ENCODE results near the gene RXYLT1.

Gene RXYLT1

GRCh38 chr12:63764481-63764880, 15.2 kb upstream of the RXYLT1 start:
- no peak overlapping the region for H3K4me3 ChIP-seq (ENCODE audit: low read length)
- H3K36me3 ChIP-seq (ENCODE audit: insufficient read depth, low read length): no peaks in the 10 kb centered on the region
- no peaks in the 10 kb centered on the region for H3K4me1 ChIP-seq (ENCODE audit: control insufficient read depth, insufficient read depth, low read length)
- no peaks in the 10 kb centered on the region for H3K9me3 ChIP-seq (replicated peaks; ENCODE audit: low read length)
- no peak overlapping the region for H3K9ac ChIP-seq (ENCODE audit: low read depth, low read length)
- H3K27me3 ChIP-seq (ENCODE audit: control insufficient read depth, insufficient read depth, low read length): peaks cover 34% of the 10 kb centered on the region
- H3K4me2 ChIP-seq (ENCODE audit: low read length): no peak overlapping the region

GRCh38 chr12:63766498-63766897, 13.2 kb upstream of the RXYLT1 start:
- Histone ChIP-seq H3K27me3 (ENCODE audit: control insufficient read depth, insufficient read depth, low read length) (peaks cover 22% of the 10 kb centered on the region), H3K4me2 (ENCODE audit: low read length) (no peak overlapping the region)

GRCh38 chr12:63770375-63770774, 9.3 kb upstream of the RXYLT1 start:
- Histone ChIP-seq H3K27me3 (ENCODE audit: control insufficient read depth, insufficient read depth, low read length) (peaks cover 10% of the 10 kb centered on the region), H3K4me2 (ENCODE audit: low read length) (no peak overlapping the region), H3K4me1 (ENCODE audit: control insufficient read depth, insufficient read depth, low read length) (no peaks in the 10 kb centered on the region), H3K9me3 (replicated peaks; ENCODE audit: low read length) (no peaks in the 10 kb centered on the region), H3K9ac (ENCODE audit: low read depth, low read length) (no peak overlapping the region), H3K4me3 (ENCODE audit: low read length) (no peak overlapping the region), H3K36me3 (ENCODE audit: insufficient read depth, low read length) (no peaks in the 10 kb centered on the region)

More at GRCh38 chr12:63766498-63766897, 13.2 kb upstream of the RXYLT1 start:
- Histone ChIP-seq H3K4me1 (ENCODE audit: control insufficient read depth, insufficient read depth, low read length) (no peaks in the 10 kb centered on the region), H3K4me3 (ENCODE audit: low read length) (no peak overlapping the region), H3K9ac (ENCODE audit: low read depth, low read length) (no peak overlapping the region), H3K9me3 (replicated peaks; ENCODE audit: low read length) (no peaks in the 10 kb centered on the region), H3K36me3 (ENCODE audit: insufficient read depth, low read length) (no peaks in the 10 kb centered on the region)

GRCh38 chr12:63777340-63777739, 2.4 kb upstream of the RXYLT1 start:
- H3K9ac ChIP-seq (ENCODE audit: low read depth, low read length): no peak overlapping the region
- no peak overlapping the region for H3K4me2 ChIP-seq (ENCODE audit: low read length)
- peaks cover 7% of the 10 kb centered on the region for H3K4me1 ChIP-seq (ENCODE audit: control insufficient read depth, insufficient read depth, low read length)
- H3K27me3 ChIP-seq (ENCODE audit: control insufficient read depth, insufficient read depth, low read length): peaks cover 7% of the 10 kb centered on the region
- H3K36me3 ChIP-seq (ENCODE audit: insufficient read depth, low read length): peaks cover 6% of the 10 kb centered on the region
- H3K4me3 ChIP-seq (ENCODE audit: low read length): no peak overlapping the region
- no peaks in the 10 kb centered on the region for H3K9me3 ChIP-seq (replicated peaks; ENCODE audit: low read length)

- no peaks in the 10 kb centered on the region for H3K9me3 ChIP-seq (replicated peaks; ENCODE audit: low read length)
- H3K27me3 ChIP-seq (ENCODE audit: control insufficient read depth, insufficient read depth, low read length): peaks cover under 1% of the 10 kb centered on the region
- H3K4me2 ChIP-seq (ENCODE audit: low read length): no peak overlapping the region
- no peak overlapping the region for H3K9ac ChIP-seq (ENCODE audit: low read depth, low read length)
- peaks cover 16% of the 10 kb centered on the region for H3K4me1 ChIP-seq (ENCODE audit: control insufficient read depth, insufficient read depth, low read length)
- peaks cover 27% of the 10 kb centered on the region for H3K36me3 ChIP-seq (ENCODE audit: insufficient read depth, low read length)
- no peak overlapping the region for H3K4me3 ChIP-seq (ENCODE audit: low read length)
These were observed 2.8 kb downstream of the RXYLT1 start for GRCh38 chr12:63782466-63782865.

- peaks cover 52% of the 10 kb centered on the region for H3K36me3 ChIP-seq (ENCODE audit: insufficient read depth, low read length)
- no peak overlapping the region for H3K4me3 ChIP-seq (ENCODE audit: low read length)
- no peaks in the 10 kb centered on the region for H3K27me3 ChIP-seq (ENCODE audit: control insufficient read depth, insufficient read depth, low read length)
- H3K4me2 ChIP-seq (ENCODE audit: low read length): no peak overlapping the region
- H3K9me3 ChIP-seq (replicated peaks; ENCODE audit: low read length): no peaks in the 10 kb centered on the region
- no peak overlapping the region for H3K9ac ChIP-seq (ENCODE audit: low read depth, low read length)
- H3K4me1 ChIP-seq (ENCODE audit: control insufficient read depth, insufficient read depth, low read length): peaks cover 12% of the 10 kb centered on the region
These were observed 7.6 kb downstream of the RXYLT1 start for GRCh38 chr12:63787306-63787705.

- Histone ChIP-seq H3K4me1 (ENCODE audit: control insufficient read depth, insufficient read depth, low read length) (peaks cover 12% of the 10 kb centered on the region), H3K36me3 (ENCODE audit: insufficient read depth, low read length) (peaks cover 42% of the 10 kb centered on the region), H3K9ac (ENCODE audit: low read depth, low read length) (no peak overlapping the region), H3K4me3 (ENCODE audit: low read length) (no peak overlapping the region), H3K27me3 (ENCODE audit: control insufficient read depth, insufficient read depth, low read length) (no peaks in the 10 kb centered on the region), H3K4me2 (ENCODE audit: low read length) (no peak overlapping the region), H3K9me3 (replicated peaks; ENCODE audit: low read length) (no peaks in the 10 kb centered on the region)
These were observed 10.9 kb downstream of the RXYLT1 start for GRCh38 chr12:63790608-63790945.

- Histone ChIP-seq H3K9me3 (replicated peaks; ENCODE audit: low read length) (no peaks in the 10 kb centered on the region), H3K4me3 (ENCODE audit: low read length) (no peak overlapping the region), H3K4me2 (ENCODE audit: low read length) (no peak overlapping the region), H3K36me3 (ENCODE audit: insufficient read depth, low read length) (peaks cover 32% of the 10 kb centered on the region), H3K4me1 (ENCODE audit: control insufficient read depth, insufficient read depth, low read length) (peaks cover 5% of the 10 kb centered on the region), H3K9ac (ENCODE audit: low read depth, low read length) (no peak overlapping the region), H3K27me3 (ENCODE audit: control insufficient read depth, insufficient read depth, low read length) (no peaks in the 10 kb centered on the region)
These were observed 12.6 kb downstream of the RXYLT1 start for GRCh38 chr12:63792338-63792737.

- no peak overlapping the region for H3K4me2 ChIP-seq (ENCODE audit: low read length)
- no peak overlapping the region for H3K9ac ChIP-seq (ENCODE audit: low read depth, low read length)
- H3K9me3 ChIP-seq (replicated peaks; ENCODE audit: low read length): no peaks in the 10 kb centered on the region
- H3K36me3 ChIP-seq (ENCODE audit: insufficient read depth, low read length): peaks cover 16% of the 10 kb centered on the region
- no peaks in the 10 kb centered on the region for H3K27me3 ChIP-seq (ENCODE audit: control insufficient read depth, insufficient read depth, low read length)
- H3K4me1 ChIP-seq (ENCODE audit: control insufficient read depth, insufficient read depth, low read length): no peaks in the 10 kb centered on the region
- H3K4me3 ChIP-seq (ENCODE audit: low read length): no peak overlapping the region
These were observed 15.5 kb downstream of the RXYLT1 start for GRCh38 chr12:63795032-63795687.

GRCh38 chr12:63795944-63796343, 16.2 kb downstream of the RXYLT1 start:
- Histone ChIP-seq H3K9ac (ENCODE audit: low read depth, low read length) (no peak overlapping the region), H3K27me3 (ENCODE audit: control insufficient read depth, insufficient read depth, low read length) (no peaks in the 10 kb centered on the region), H3K36me3 (ENCODE audit: insufficient read depth, low read length) (peaks cover 8% of the 10 kb centered on the region), H3K9me3 (replicated peaks; ENCODE audit: low read length) (no peaks in the 10 kb centered on the region), H3K4me3 (ENCODE audit: low read length) (no peak overlapping the region), H3K4me2 (ENCODE audit: low read length) (no peak overlapping the region), H3K4me1 (ENCODE audit: control insufficient read depth, insufficient read depth, low read length) (no peaks in the 10 kb centered on the region)

- Histone ChIP-seq H3K9ac (ENCODE audit: low read depth, low read length) (no peak overlapping the region), H3K4me1 (ENCODE audit: control insufficient read depth, insufficient read depth, low read length) (peaks cover 9% of the 10 kb centered on the region), H3K4me3 (ENCODE audit: low read length) (no peak overlapping the region), H3K9me3 (replicated peaks; ENCODE audit: low read length) (no peaks in the 10 kb centered on the region), H3K36me3 (ENCODE audit: insufficient read depth, low read length) (peaks cover 3% of the 10 kb centered on the region), H3K27me3 (ENCODE audit: control insufficient read depth, insufficient read depth, low read length) (no peaks in the 10 kb centered on the region), H3K4me2 (ENCODE audit: low read length) (no peak overlapping the region)
These were observed 22.4 kb downstream of the RXYLT1 start for GRCh38 chr12:63802012-63802608.

GRCh38 chr12:63804746-63805145, 25.0 kb downstream of the RXYLT1 start:
- Histone ChIP-seq H3K27me3 (ENCODE audit: control insufficient read depth, insufficient read depth, low read length) (no peaks in the 10 kb centered on the region), H3K9ac (ENCODE audit: low read depth, low read length) (no peak overlapping the region), H3K4me3 (ENCODE audit: low read length) (no peak overlapping the region), H3K4me1 (ENCODE audit: control insufficient read depth, insufficient read depth, low read length) (peaks cover 9% of the 10 kb centered on the region), H3K36me3 (ENCODE audit: insufficient read depth, low read length) (peaks cover 8% of the 10 kb centered on the region), H3K4me2 (ENCODE audit: low read length) (no peak overlapping the region), H3K9me3 (replicated peaks; ENCODE audit: low read length) (no peaks in the 10 kb centered on the region)

Measured in skeletal muscle satellite cell (primary cell).